ENCODE results near the gene FUT1. TPM values are rescaled to one million over a fixed set of nuclear protein-coding genes. Genes with fewer than 3 reads are reported as not detected.

The FUT1 gene
- total and polyA plus RNA-seq, 4 donors: 0.48 to 6.8 (median 1.0) TPM

- H3K4me1 ChIP-seq (ENCODE audit: control insufficient read depth in 4 of 4, insufficient read depth in 4 of 4, low read length in 3 of 4): peaks cover 7 to 27% (median 16%) of the 10 kb centered on the region in 4 donors
- H3K4me3 ChIP-seq (ENCODE audit: low read depth in 1 of 3, low read length in 3 of 3): peak within 1 kb of the TSS; percentile 31 to 62 (median 53)
- H3K9me3 ChIP-seq (ENCODE audit: control insufficient read depth in 4 of 4, low read length in 3 of 4): no peaks in the 10 kb centered on the region
- DNase-seq (ENCODE audit: low spot score): no peak
- TF ChIP-seq NR2F2 (IDR thresholded peaks at IDR 0.05): no peak
- TF ChIP-seq, protein P1, sequence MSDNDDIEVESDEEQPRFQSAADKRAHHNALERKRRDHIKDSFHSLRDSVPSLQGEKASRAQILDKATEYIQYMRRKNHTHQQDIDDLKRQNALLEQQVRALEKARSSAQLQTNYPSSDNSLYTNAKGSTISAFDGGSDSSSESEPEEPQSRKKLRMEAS (IDR thresholded peaks at IDR 0.05): no peak
- no peak for TF ChIP-seq EGR1 (IDR thresholded peaks at IDR 0.05; ENCODE audit: low read depth in 2 of 2)
- TF ChIP-seq HNF4A (conservative IDR thresholded peaks at IDR 0.05): peak in 1 of 2 donors; percentile 43
- TF ChIP-seq RAD21 (IDR thresholded peaks at IDR 0.05): peak in 1 of 2 donors; percentile 50
- peak; percentile 13 for TF ChIP-seq HNF4G (IDR thresholded peaks at IDR 0.05)
- peak; percentile 42 for TF ChIP-seq SP1 (IDR thresholded peaks at IDR 0.05)
- peak; percentile 44 to 58 for TF ChIP-seq RXRA (IDR thresholded peaks at IDR 0.05)
- TF ChIP-seq FOXA2 (IDR thresholded peaks at IDR 0.05): no peak
- no peak for TF ChIP-seq YY1 (IDR thresholded peaks at IDR 0.05)
- H3K36me3 ChIP-seq (ENCODE audit: control insufficient read depth in 4 of 4, insufficient read depth in 3 of 4, low read depth in 1 of 4, low read length in 3 of 4): no peaks in the 10 kb centered on the region
- WGBS: 77% methylated on average over 4 of the region's 4 CpGs
- H3K27ac ChIP-seq (ENCODE audit: low read depth in 1 of 2, low read length in 2 of 2): peak within 1 kb of the TSS; percentile 42 to 69
- H3K27me3 ChIP-seq (ENCODE audit: control insufficient read depth in 4 of 4, insufficient read depth in 4 of 4, low read length in 3 of 4): no peaks in the 10 kb centered on the region
- peak within 1 kb of the TSS; percentile 41 to 56 for H3K9ac ChIP-seq (ENCODE audit: low read depth in 1 of 2, low read length in 2 of 2)
These were observed 2.7 kb upstream of the FUT1 start, which contains the start of gene FGF21 for GRCh38 chr19:48755084-48755641. Gene FGF21 (plus strand): TSS chr19:48755524. CDS start chr19:48756237, 713 bp downstream.

- no peaks in the 10 kb centered on the region for H3K36me3 ChIP-seq (ENCODE audit: control insufficient read depth in 4 of 4, insufficient read depth in 3 of 4, low read depth in 1 of 4, low read length in 3 of 4)
- peaks cover 5 to 22% (median 15%) of the 10 kb centered on the region in 4 donors for H3K4me1 ChIP-seq (ENCODE audit: control insufficient read depth in 4 of 4, insufficient read depth in 4 of 4, low read length in 3 of 4)
- 42% methylated on average over 20 of the region's 20 CpGs for WGBS
- peak overlapping the region; percentile 34 to 41 for H3K9ac ChIP-seq (ENCODE audit: low read depth in 1 of 2, low read length in 2 of 2)
- no peaks in the 10 kb centered on the region for H3K9me3 ChIP-seq (ENCODE audit: control insufficient read depth in 4 of 4, low read length in 3 of 4)
- DNase-seq (ENCODE audit: low spot score): no peak
- no peaks in the 10 kb centered on the region for H3K27me3 ChIP-seq (ENCODE audit: control insufficient read depth in 4 of 4, insufficient read depth in 4 of 4, low read length in 3 of 4)
- H3K4me3 ChIP-seq (ENCODE audit: low read depth in 1 of 3, low read length in 3 of 3): peak overlapping the region in 2 of 3 donors; percentile 5 to 26
- TF ChIP-seq FOXA2 (IDR thresholded peaks at IDR 0.05) (no peak), TAF1 (conservative IDR thresholded peaks at IDR 0.05) (no peak), YY1 (IDR thresholded peaks at IDR 0.05) (no peak), HNF4G (IDR thresholded peaks at IDR 0.05) (no peak), FOXA1 (IDR thresholded peaks at IDR 0.05) (no peak), SP1 (IDR thresholded peaks at IDR 0.05) (no peak)
- peak overlapping the region; percentile 4 to 38 for H3K27ac ChIP-seq (ENCODE audit: low read depth in 1 of 2, low read length in 2 of 2)
These were observed 471 bp downstream of the FUT1 start for GRCh38 chr19:48751845-48752495.

DNA sequence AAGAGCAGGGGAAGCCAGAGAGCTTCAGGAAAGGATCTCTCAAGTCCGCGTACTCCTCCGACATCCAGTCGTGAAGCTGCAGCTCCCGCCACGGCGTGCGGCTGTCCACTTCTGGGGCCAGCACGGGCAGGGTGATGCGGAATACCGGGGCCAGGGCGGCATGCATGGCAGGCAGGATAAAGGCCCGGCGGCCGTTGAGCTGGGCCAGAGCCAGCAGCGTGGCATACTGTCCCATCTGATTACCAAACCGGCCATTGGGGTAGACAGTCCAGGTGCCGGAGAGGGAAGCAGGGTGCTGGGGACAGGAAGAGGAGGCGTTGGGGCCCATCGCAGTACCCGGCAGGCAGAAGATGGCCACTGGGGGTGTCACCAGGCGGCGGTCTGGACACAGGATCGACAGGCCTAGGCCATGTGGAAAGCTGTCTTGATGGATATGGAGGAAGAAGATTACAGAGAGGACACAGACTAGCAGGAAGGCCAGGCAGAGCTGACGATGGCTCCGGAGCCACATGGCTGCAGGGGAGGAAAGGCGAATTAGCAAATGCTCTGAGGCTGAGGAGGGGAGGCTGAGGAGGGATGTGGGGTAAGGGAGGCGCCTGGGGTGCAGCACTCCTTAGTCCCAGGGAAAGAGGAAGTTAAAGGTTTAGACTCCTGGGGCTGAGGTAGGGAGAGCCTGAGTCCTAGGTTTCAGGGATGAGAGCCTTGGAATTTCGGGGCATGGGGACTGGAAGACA, 1.5 kb downstream of the FUT1 start:
- no peak overlapping the region for H3K9ac ChIP-seq (ENCODE audit: low read depth in 1 of 2, low read length in 2 of 2)
- H3K36me3 ChIP-seq (ENCODE audit: control insufficient read depth in 4 of 4, insufficient read depth in 3 of 4, low read depth in 1 of 4, low read length in 3 of 4): no peaks in the 10 kb centered on the region
- H3K4me1 ChIP-seq (ENCODE audit: control insufficient read depth in 4 of 4, insufficient read depth in 4 of 4, low read length in 3 of 4): peaks cover 0 to 15% (median 10%) of the 10 kb centered on the region in 4 donors
- DNase-seq (ENCODE audit: low spot score): no peak
- 92% methylated on average over 29 of the region's 29 CpGs for WGBS
- no peak overlapping the region for H3K4me3 ChIP-seq (ENCODE audit: low read depth in 1 of 3, low read length in 3 of 3)
- no peaks in the 10 kb centered on the region for H3K27me3 ChIP-seq (ENCODE audit: control insufficient read depth in 4 of 4, insufficient read depth in 4 of 4, low read length in 3 of 4)
- no peak overlapping the region for H3K27ac ChIP-seq (ENCODE audit: low read depth in 1 of 2, low read length in 2 of 2)
- no peaks in the 10 kb centered on the region for H3K9me3 ChIP-seq (ENCODE audit: control insufficient read depth in 4 of 4, low read length in 3 of 4)
- TF ChIP-seq, protein P1 (IDR thresholded peaks at IDR 0.05): no peak
- TF ChIP-seq GABPA (IDR thresholded peaks at IDR 0.05 in 1 of 2, conservative IDR thresholded peaks at IDR 0.05 in 1 of 2): no peak
- no peak for TF ChIP-seq TAF1 (conservative IDR thresholded peaks at IDR 0.05)
- TF ChIP-seq YY1 (IDR thresholded peaks at IDR 0.05): no peak
- TF ChIP-seq, protein P2, sequence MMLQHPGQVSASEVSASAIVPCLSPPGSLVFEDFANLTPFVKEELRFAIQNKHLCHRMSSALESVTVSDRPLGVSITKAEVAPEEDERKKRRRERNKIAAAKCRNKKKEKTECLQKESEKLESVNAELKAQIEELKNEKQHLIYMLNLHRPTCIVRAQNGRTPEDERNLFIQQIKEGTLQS (IDR thresholded peaks at IDR 0.05): no peak
- TF ChIP-seq NR2F2 (IDR thresholded peaks at IDR 0.05): no peak
- no peak for TF ChIP-seq SP1 (IDR thresholded peaks at IDR 0.05)
- TF ChIP-seq HNF4G (IDR thresholded peaks at IDR 0.05): no peak
- TF ChIP-seq FOXA2 (IDR thresholded peaks at IDR 0.05): no peak
- TF ChIP-seq RAD21 (IDR thresholded peaks at IDR 0.05): no peak
- no peak for TF ChIP-seq EGR1 (IDR thresholded peaks at IDR 0.05; ENCODE audit: low read depth in 2 of 2)
- no peak for TF ChIP-seq JUND (IDR thresholded peaks at IDR 0.05)
- no peak for TF ChIP-seq HNF4A (conservative IDR thresholded peaks at IDR 0.05)
- TF ChIP-seq, protein P3, sequence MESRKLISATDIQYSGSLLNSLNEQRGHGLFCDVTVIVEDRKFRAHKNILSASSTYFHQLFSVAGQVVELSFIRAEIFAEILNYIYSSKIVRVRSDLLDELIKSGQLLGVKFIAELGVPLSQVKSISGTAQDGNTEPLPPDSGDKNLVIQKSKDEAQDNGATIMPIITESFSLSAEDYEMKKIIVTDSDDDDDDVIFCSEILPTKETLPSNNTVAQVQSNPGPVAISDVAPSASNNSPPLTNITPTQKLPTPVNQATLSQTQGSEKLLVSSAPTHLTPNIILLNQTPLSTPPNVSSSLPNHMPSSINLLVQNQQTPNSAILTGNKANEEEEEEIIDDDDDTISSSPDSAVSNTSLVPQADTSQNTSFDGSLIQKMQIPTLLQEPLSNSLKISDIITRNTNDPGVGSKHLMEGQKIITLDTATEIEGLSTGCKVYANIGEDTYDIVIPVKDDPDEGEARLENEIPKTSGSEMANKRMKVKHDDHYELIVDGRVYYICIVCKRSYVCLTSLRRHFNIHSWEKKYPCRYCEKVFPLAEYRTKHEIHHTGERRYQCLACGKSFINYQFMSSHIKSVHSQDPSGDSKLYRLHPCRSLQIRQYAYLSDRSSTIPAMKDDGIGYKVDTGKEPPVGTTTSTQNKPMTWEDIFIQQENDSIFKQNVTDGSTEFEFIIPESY (IDR thresholded peaks at IDR 0.05): no peak
- no peak for TF ChIP-seq RXRA (IDR thresholded peaks at IDR 0.05)
- TF ChIP-seq, protein P4, sequence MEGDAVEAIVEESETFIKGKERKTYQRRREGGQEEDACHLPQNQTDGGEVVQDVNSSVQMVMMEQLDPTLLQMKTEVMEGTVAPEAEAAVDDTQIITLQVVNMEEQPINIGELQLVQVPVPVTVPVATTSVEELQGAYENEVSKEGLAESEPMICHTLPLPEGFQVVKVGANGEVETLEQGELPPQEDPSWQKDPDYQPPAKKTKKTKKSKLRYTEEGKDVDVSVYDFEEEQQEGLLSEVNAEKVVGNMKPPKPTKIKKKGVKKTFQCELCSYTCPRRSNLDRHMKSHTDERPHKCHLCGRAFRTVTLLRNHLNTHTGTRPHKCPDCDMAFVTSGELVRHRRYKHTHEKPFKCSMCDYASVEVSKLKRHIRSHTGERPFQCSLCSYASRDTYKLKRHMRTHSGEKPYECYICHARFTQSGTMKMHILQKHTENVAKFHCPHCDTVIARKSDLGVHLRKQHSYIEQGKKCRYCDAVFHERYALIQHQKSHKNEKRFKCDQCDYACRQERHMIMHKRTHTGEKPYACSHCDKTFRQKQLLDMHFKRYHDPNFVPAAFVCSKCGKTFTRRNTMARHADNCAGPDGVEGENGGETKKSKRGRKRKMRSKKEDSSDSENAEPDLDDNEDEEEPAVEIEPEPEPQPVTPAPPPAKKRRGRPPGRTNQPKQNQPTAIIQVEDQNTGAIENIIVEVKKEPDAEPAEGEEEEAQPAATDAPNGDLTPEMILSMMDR (IDR thresholded peaks at IDR 0.05; ENCODE audit: low read depth, low read length, missing input control): no peak
- TF ChIP-seq FOXA1 (IDR thresholded peaks at IDR 0.05): no peak

Measured in liver (tissue), 9 donors.